ENCODE data around the gene PVALEF. TPM values are rescaled to one million over a fixed set of nuclear protein-coding genes. Genes with fewer than 3 reads are reported as not detected.

PVALEF gene
- total and polyA plus RNA-seq, 2 experiments from 2014 or later: not detected

- Histone ChIP-seq H3K27ac (no peak overlapping the region), H3K9me3 (ENCODE audit: low read depth) (no peaks in the 10 kb centered on the region), H4K20me1 (ENCODE audit: insufficient read depth) (no peaks in the 10 kb centered on the region), H3K4me1 (ENCODE audit: insufficient read depth) (no peaks in the 10 kb centered on the region), H2AFZ (no peak overlapping the region), H3K4me3 (no peak overlapping the region), H3K79me2 (ENCODE audit: insufficient read depth) (no peaks in the 10 kb centered on the region), H3F3A (ENCODE audit: insufficient read depth) (no peaks in the 10 kb centered on the region), H3K36me3 (ENCODE audit: low read depth) (no peaks in the 10 kb centered on the region), H3K4me2 (ENCODE audit: unreplicated experiment) (no peak overlapping the region), H3K27me3 (replicated peaks; ENCODE audit: insufficient read depth) (no peaks in the 10 kb centered on the region), H3K9ac (no peak overlapping the region), H3K9me2 (ENCODE audit: insufficient read depth) (no peaks in the 10 kb centered on the region)
- DNase-seq: peak; percentile 6
- in situ Hi-C loops (cut with MboI): no loop called here
- 79 to 83% methylated on average over 19 to 27 of the region's 27 CpGs for WGBS, 2 experiments (ENCODE audit: low coverage in 1 of 2, low lambda C conversion rate in 2 of 2, missing lambda C conversion rate in 2 of 2)
- TF ChIP-seq EZH2 (IDR thresholded peaks at IDR 0.05; ENCODE audit: insufficient read depth, poor library complexity, severe bottlenecking): no peak
- no peak for TF ChIP-seq EZH2phosphoT487 (IDR thresholded peaks at IDR 0.05; ENCODE audit: insufficient read depth, low read depth)
Observed at GRCh38 chr17:81189670-81190530, 24.6 kb downstream of the PVALEF start.

GRCh38 chr17:81190591-81190990 lies 25.3 kb downstream of the PVALEF start:
- TF ChIP-seq EZH2 (IDR thresholded peaks at IDR 0.05; ENCODE audit: insufficient read depth, poor library complexity, severe bottlenecking): no peak
- no peak for TF ChIP-seq EZH2phosphoT487 (IDR thresholded peaks at IDR 0.05; ENCODE audit: insufficient read depth, low read depth)
- in situ Hi-C loops (cut with MboI): no loop called here
- H3K4me3 ChIP-seq: no peak overlapping the region
- H3K79me2 ChIP-seq (ENCODE audit: insufficient read depth): no peaks in the 10 kb centered on the region
- H4K20me1 ChIP-seq (ENCODE audit: insufficient read depth): no peaks in the 10 kb centered on the region
- 95 to 97% methylated on average over 16 to 28 of the region's 28 CpGs for WGBS, 2 experiments (ENCODE audit: low coverage in 1 of 2, low lambda C conversion rate in 2 of 2, missing lambda C conversion rate in 2 of 2)
- no peak for DNase-seq
- H3K9ac ChIP-seq: no peak overlapping the region
- no peak overlapping the region for H3K27ac ChIP-seq
- no peaks in the 10 kb centered on the region for H3K9me2 ChIP-seq (ENCODE audit: insufficient read depth)
- H3K4me2 ChIP-seq (ENCODE audit: unreplicated experiment): no peak overlapping the region
- H2AFZ ChIP-seq: no peak overlapping the region
- no peaks in the 10 kb centered on the region for H3F3A ChIP-seq (ENCODE audit: insufficient read depth)
- H3K36me3 ChIP-seq (ENCODE audit: low read depth): no peaks in the 10 kb centered on the region
- H3K9me3 ChIP-seq (ENCODE audit: low read depth): no peaks in the 10 kb centered on the region
- no peaks in the 10 kb centered on the region for H3K4me1 ChIP-seq (ENCODE audit: insufficient read depth)
- H3K27me3 ChIP-seq (replicated peaks; ENCODE audit: insufficient read depth): no peaks in the 10 kb centered on the region

- H3F3A ChIP-seq (ENCODE audit: insufficient read depth): no peaks in the 10 kb centered on the region
- no peaks in the 10 kb centered on the region for H3K4me1 ChIP-seq (ENCODE audit: insufficient read depth)
- H3K9ac ChIP-seq: no peak overlapping the region
- no peaks in the 10 kb centered on the region for H3K36me3 ChIP-seq (ENCODE audit: low read depth)
- H3K9me2 ChIP-seq (ENCODE audit: insufficient read depth): no peaks in the 10 kb centered on the region
- no peak overlapping the region for H2AFZ ChIP-seq
- 88 to 96% methylated on average over 16 to 20 of the region's 20 CpGs for WGBS, 2 experiments (ENCODE audit: low coverage in 1 of 2, low lambda C conversion rate in 2 of 2, missing lambda C conversion rate in 2 of 2)
- TF ChIP-seq EZH2 (IDR thresholded peaks at IDR 0.05; ENCODE audit: insufficient read depth, poor library complexity, severe bottlenecking) (no peak), EZH2phosphoT487 (IDR thresholded peaks at IDR 0.05; ENCODE audit: insufficient read depth, low read depth) (no peak)
- no peak overlapping the region for H3K27ac ChIP-seq
- no peak overlapping the region for H3K4me2 ChIP-seq (ENCODE audit: unreplicated experiment)
- no peak overlapping the region for H3K4me3 ChIP-seq
- no peak for DNase-seq
- H3K27me3 ChIP-seq (replicated peaks; ENCODE audit: insufficient read depth): no peaks in the 10 kb centered on the region
- H4K20me1 ChIP-seq (ENCODE audit: insufficient read depth): no peaks in the 10 kb centered on the region
- no peaks in the 10 kb centered on the region for H3K9me3 ChIP-seq (ENCODE audit: low read depth)
- in situ Hi-C loops (cut with MboI): no loop called here
- no peaks in the 10 kb centered on the region for H3K79me2 ChIP-seq (ENCODE audit: insufficient read depth)
Observed at GRCh38 chr17:81191116-81191515, 25.8 kb downstream of the PVALEF start.

- WGBS, 2 experiments (ENCODE audit: low coverage in 1 of 2, low lambda C conversion rate in 2 of 2, missing lambda C conversion rate in 2 of 2): 91 to 94% methylated on average over 9 to 14 of the region's 14 CpGs
- no peaks in the 10 kb centered on the region for H3K9me3 ChIP-seq (ENCODE audit: low read depth)
- no peaks in the 10 kb centered on the region for H3K79me2 ChIP-seq (ENCODE audit: insufficient read depth)
- DNase-seq: no peak
- H3F3A ChIP-seq (ENCODE audit: insufficient read depth): no peaks in the 10 kb centered on the region
- no peaks in the 10 kb centered on the region for H3K4me1 ChIP-seq (ENCODE audit: insufficient read depth)
- no peak overlapping the region for H3K4me3 ChIP-seq
- H3K36me3 ChIP-seq (ENCODE audit: low read depth): no peaks in the 10 kb centered on the region
- in situ Hi-C loops (cut with MboI): no loop called here
- TF ChIP-seq EZH2 (IDR thresholded peaks at IDR 0.05; ENCODE audit: insufficient read depth, poor library complexity, severe bottlenecking) (no peak), EZH2phosphoT487 (IDR thresholded peaks at IDR 0.05; ENCODE audit: insufficient read depth, low read depth) (no peak)
- no peak overlapping the region for H3K9ac ChIP-seq
- H3K27me3 ChIP-seq (replicated peaks; ENCODE audit: insufficient read depth): no peaks in the 10 kb centered on the region
- no peak overlapping the region for H3K27ac ChIP-seq
- no peaks in the 10 kb centered on the region for H3K9me2 ChIP-seq (ENCODE audit: insufficient read depth)
- no peak overlapping the region for H3K4me2 ChIP-seq (ENCODE audit: unreplicated experiment)
- no peak overlapping the region for H2AFZ ChIP-seq
- no peaks in the 10 kb centered on the region for H4K20me1 ChIP-seq (ENCODE audit: insufficient read depth)
Observed at GRCh38 chr17:81191646-81192045, 26.3 kb downstream of the PVALEF start.

Data from GM23248 (cell line).